ENCODE measurements around the gene IGSF21. TPM values are rescaled to one million over a fixed set of nuclear protein-coding genes. Genes with fewer than 3 reads are reported as not detected.

IGSF21 gene
- total RNA-seq, 1 donor, result not detected

- DNase-seq (ENCODE audit: low read depth), result no peak
- no peak for TF ChIP-seq CTCF (IDR thresholded peaks at IDR 0.05; ENCODE audit: insufficient read depth, low read depth, low read length)
- no peak overlapping the region for H3K4me3 ChIP-seq (ENCODE audit: low read depth, low read length)
These were observed 22.1 kb upstream of the IGSF21 start for GRCh38 chr1:18085387-18086074.

GRCh38 chr1:18088077-18088594 lies 19.5 kb upstream of the IGSF21 start:
- H3K4me3 ChIP-seq (ENCODE audit: low read depth, low read length), result no peak overlapping the region
- DNase-seq (ENCODE audit: low read depth), result no peak
- no peak for TF ChIP-seq CTCF (IDR thresholded peaks at IDR 0.05; ENCODE audit: insufficient read depth, low read depth, low read length)

GRCh38 chr1:18089488-18089887 lies 18.1 kb upstream of the IGSF21 start:
- no peak for TF ChIP-seq CTCF (IDR thresholded peaks at IDR 0.05; ENCODE audit: insufficient read depth, low read depth, low read length)
- no peak overlapping the region for H3K4me3 ChIP-seq (ENCODE audit: low read depth, low read length)
- no peak for DNase-seq (ENCODE audit: low read depth)

- DNase-seq (ENCODE audit: low read depth), result no peak
- H3K4me3 ChIP-seq (ENCODE audit: low read depth, low read length), result no peak overlapping the region
- no peak for TF ChIP-seq CTCF (IDR thresholded peaks at IDR 0.05; ENCODE audit: insufficient read depth, low read depth, low read length)
These were observed 17.0 kb upstream of the IGSF21 start for GRCh38 chr1:18090636-18091035.

- TF ChIP-seq CTCF (IDR thresholded peaks at IDR 0.05; ENCODE audit: insufficient read depth, low read depth, low read length), result no peak
- peak; percentile 2 for DNase-seq (ENCODE audit: low read depth)
- H3K4me3 ChIP-seq (ENCODE audit: low read depth, low read length), result no peak overlapping the region
These were observed 15.7 kb upstream of the IGSF21 start for GRCh38 chr1:18091660-18092446.

GRCh38 chr1:18093193-18093592 lies 14.4 kb upstream of the IGSF21 start:
- TF ChIP-seq CTCF (IDR thresholded peaks at IDR 0.05; ENCODE audit: insufficient read depth, low read depth, low read length), result no peak

More at GRCh38 chr1:18093193-18093592, 14.4 kb upstream of the IGSF21 start:
- no peak overlapping the region for H3K4me3 ChIP-seq (ENCODE audit: low read depth, low read length)
- DNase-seq (ENCODE audit: low read depth), result no peak

All from fibroblast of villous mesenchyme (primary cell).